Activated CD8-positive, alpha-beta T cell treated with anti-CD3 and anti-CD28 coated beads, Interleukin-2, amount 10 ng/mL, durations not matched to agents 7 days and 5 days (primary cell): Measurements from ENCODE around the gene MMP20. TPM values are rescaled to one million over a fixed set of nuclear protein-coding genes. Genes with fewer than 3 reads are reported as not detected.

Source experiments
- ATAC-seq: fragments of 150-1000 bp; cut with Tn5 transposase; one replicate; pipeline ENCODE4 v1.10.0; 2021; ENCODE audit warnings: moderate library complexity
- CTCF ChIA-PET: fragments of 350-600 bp; sonication (Branson Sonifier 250); formaldehyde crosslinking; loops from one replicate; lab custom pipeline; 2021; ENCODE audit warnings: antibody characterized with exemption; lab: Charles Lee
- POLR2A ChIA-PET: fragments of 350-600 bp; sonication (Branson Sonifier 250); formaldehyde crosslinking; loops from one replicate; lab custom pipeline; 2021; ENCODE audit warnings: antibody characterized with exemption; lab: Charles Lee
- DNase-seq: peaks from one replicate; pipeline ENCODE4 v3.0.0-alpha.2; 2020
- H3K27ac Mint-ChIP-seq: one replicate; pipeline ENCODE4 v1.8.0; 2021; ENCODE audit warnings: mild to moderate bottlenecking, mixed read lengths
- H3K27me3 Mint-ChIP-seq: one replicate; pipeline ENCODE4 v1.8.0; 2021; ENCODE audit warnings: low read depth, mixed read lengths
- H3K36me3 Mint-ChIP-seq: one replicate; pipeline ENCODE4 v1.8.0; 2021; ENCODE audit warnings: low read depth, mixed read lengths
- H3K4me1 Mint-ChIP-seq: one replicate; pipeline ENCODE4 v1.8.0; 2021; ENCODE audit warnings: low read depth, mixed read lengths
- H3K4me3 Mint-ChIP-seq: one replicate; pipeline ENCODE4 v1.8.0; 2021; ENCODE audit warnings: mild to moderate bottlenecking, mixed read lengths
- H3K9me3 Mint-ChIP-seq: one replicate; pipeline ENCODE4 v1.8.0; 2022; ENCODE audit warnings: mixed read lengths; ENCODE audit not compliant: insufficient read depth
- total RNA-seq, 2 experiments: library from RNA; stranded (reverse); gene quantifications; one replicate each; pipeline ENCODE4 v1.2.3, GENCODE V29; 2021

Gene MMP20
- total RNA-seq, 2 experiments from 2014 or later: not detected

DNA sequence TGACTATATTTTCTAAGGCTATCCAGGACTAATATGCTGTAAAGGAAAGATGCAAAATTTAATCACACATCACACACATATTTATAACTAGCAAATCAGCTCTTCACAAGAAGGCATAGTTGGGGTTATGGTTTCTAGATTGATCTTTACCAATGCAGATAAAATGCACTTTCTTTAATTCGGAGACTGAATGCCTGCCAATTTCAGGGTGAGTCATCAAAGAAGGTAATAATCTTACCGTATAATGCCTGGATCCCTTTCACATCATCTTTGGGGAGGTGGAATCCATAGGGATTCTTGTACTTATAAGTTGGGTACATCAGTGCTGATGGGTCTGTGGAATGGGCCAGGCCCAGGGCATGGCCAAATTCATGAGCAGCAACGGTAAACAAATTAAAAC, 16.4 kb downstream of the MMP20 start:
- H3K4me1 Mint-ChIP-seq: peaks cover 9% of the 10 kb centered on the region
- ChIA-PET CTCF (interaction anchor here (1.0 to 1.8 kb wide), 3 partner anchors 15 to 113 kb away, joined by 3 to 4 read pairs (median 3); no protein-coding TSS in a partner anchor), POLR2A (no interaction called here)
- H3K4me3 Mint-ChIP-seq: no peak overlapping the region
- ATAC-seq: no peak
- no peaks in the 10 kb centered on the region for H3K36me3 Mint-ChIP-seq
- no peaks in the 10 kb centered on the region for H3K9me3 Mint-ChIP-seq
- DNase-seq: no peak
- peaks cover 3% of the 10 kb centered on the region for H3K27me3 Mint-ChIP-seq
- H3K27ac Mint-ChIP-seq: no peak overlapping the region

DNA sequence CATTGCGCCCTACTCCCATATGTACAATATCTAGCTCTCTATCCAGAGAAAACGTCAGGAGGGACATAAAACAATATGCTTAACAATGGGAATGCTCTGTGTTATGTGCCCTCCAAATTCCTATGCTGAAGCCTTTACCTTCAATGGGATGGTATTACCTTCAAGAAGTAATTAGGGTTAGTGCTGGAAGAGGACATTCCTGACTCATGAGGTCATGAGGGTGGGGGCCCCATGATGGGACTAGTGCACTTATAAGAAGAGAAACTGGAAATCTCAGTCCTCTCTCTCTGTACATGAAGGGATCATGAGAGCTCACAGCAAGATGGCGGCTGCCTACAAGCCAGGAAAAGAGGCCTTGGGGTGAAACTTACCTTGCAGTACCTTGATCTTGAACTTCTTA, 20.3 kb downstream of the MMP20 start:
- Mint-ChIP-seq H3K4me3 (no peak overlapping the region), H3K27ac (no peak overlapping the region), H3K27me3 (peaks cover 5% of the 10 kb centered on the region), H3K36me3 (no peaks in the 10 kb centered on the region), H3K4me1 (peaks cover 4% of the 10 kb centered on the region), H3K9me3 (no peaks in the 10 kb centered on the region)
- CTCF ChIA-PET: interaction anchor here (0.8 to 3.5 kb wide), 3 partner anchors 8 to 263 kb away, joined by 3 to 46 read pairs (median 3); no protein-coding TSS in a partner anchor
- POLR2A ChIA-PET: no interaction called here
- ATAC-seq: no peak
- DNase-seq: no peak

- no peak overlapping the region for H3K4me3 Mint-ChIP-seq
- H3K9me3 Mint-ChIP-seq: no peaks in the 10 kb centered on the region
- ChIA-PET CTCF (interaction anchor here (1.6 to 3.5 kb wide), 4 partner anchors 9 to 108 kb away, joined by 5 to 46 read pairs (median 6); no protein-coding TSS in a partner anchor), POLR2A (interaction anchor here (0.6 kb wide), 1 partner anchor 1534 kb away, joined by 3 read pairs; no protein-coding TSS in a partner anchor)
- H3K27me3 Mint-ChIP-seq: peaks cover 5% of the 10 kb centered on the region
- H3K27ac Mint-ChIP-seq: no peak overlapping the region
- no peaks in the 10 kb centered on the region for H3K36me3 Mint-ChIP-seq
- DNase-seq (no peak), ATAC-seq (no peak)
- H3K4me1 Mint-ChIP-seq: peaks cover 13% of the 10 kb centered on the region
Observed at GRCh38 chr11:102604011-102604410, 21.1 kb downstream of the MMP20 start.

DNA sequence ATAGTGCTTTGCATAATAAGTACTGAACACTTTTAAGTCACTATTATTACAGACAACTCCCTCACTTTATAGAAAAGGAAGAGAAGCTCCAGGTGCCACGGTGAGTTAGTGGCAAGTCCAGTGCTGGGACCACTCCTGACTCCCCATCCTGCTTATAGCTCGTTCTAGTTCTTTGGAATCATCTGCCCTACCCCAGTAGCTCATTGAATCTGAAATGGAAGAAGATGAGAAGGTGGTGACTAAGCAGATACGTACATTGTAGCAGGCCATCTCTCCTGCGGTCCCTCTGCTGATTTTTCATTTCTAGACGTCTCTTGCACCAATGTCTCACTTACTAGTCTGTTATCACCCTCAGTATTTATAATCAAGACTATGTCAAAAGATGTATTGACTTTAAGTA, 21.6 kb downstream of the MMP20 start:
- H3K36me3 Mint-ChIP-seq: no peaks in the 10 kb centered on the region
- H3K4me1 Mint-ChIP-seq: peaks cover 14% of the 10 kb centered on the region
- H3K9me3 Mint-ChIP-seq: no peaks in the 10 kb centered on the region
- DNase-seq (no peak), ATAC-seq (no peak)
- H3K27ac Mint-ChIP-seq: no peak overlapping the region
- H3K27me3 Mint-ChIP-seq: peaks cover 5% of the 10 kb centered on the region
- POLR2A ChIA-PET: no interaction called here
- no peak overlapping the region for H3K4me3 Mint-ChIP-seq
- CTCF ChIA-PET: interaction anchor here (1.4 to 3.5 kb wide), 5 partner anchors 9 to 261 kb away, joined by 4 to 46 read pairs (median 5); no protein-coding TSS in a partner anchor

- POLR2A ChIA-PET: no interaction called here
- CTCF ChIA-PET: interaction anchor here (1.4 to 3.5 kb wide), 5 partner anchors 10 to 261 kb away, joined by 4 to 46 read pairs (median 5); no protein-coding TSS in a partner anchor
- Mint-ChIP-seq H3K36me3 (no peaks in the 10 kb centered on the region), H3K4me1 (peaks cover 15% of the 10 kb centered on the region), H3K4me3 (no peak overlapping the region), H3K27me3 (peaks cover 5% of the 10 kb centered on the region), H3K9me3 (no peaks in the 10 kb centered on the region), H3K27ac (no peak overlapping the region)
- no peak for DNase-seq
- ATAC-seq: no peak
Observed at GRCh38 chr11:102603091-102603490, 22.0 kb downstream of the MMP20 start.

GRCh38 chr11:102600666-102601065, 24.5 kb downstream of the MMP20 start:
- CTCF ChIA-PET: interaction anchor here (2.2 kb wide), 1 partner anchor 13 kb away, joined by 10 read pairs; no protein-coding TSS in a partner anchor
- peaks cover 2% of the 10 kb centered on the region for H3K27me3 Mint-ChIP-seq

GRCh38 chr11:102599642-102600261, 25.4 kb downstream of the MMP20 start:
- ATAC-seq: peak; percentile 57

More at GRCh38 chr11:102600666-102601065, 24.5 kb downstream of the MMP20 start:
- Mint-ChIP-seq H3K4me1 (peaks cover 15% of the 10 kb centered on the region), H3K27ac (no peak overlapping the region), H3K36me3 (no peaks in the 10 kb centered on the region), H3K4me3 (no peak overlapping the region), H3K9me3 (no peaks in the 10 kb centered on the region)
- POLR2A ChIA-PET: no interaction called here
- no peak for DNase-seq
- ATAC-seq: no peak

DNA sequence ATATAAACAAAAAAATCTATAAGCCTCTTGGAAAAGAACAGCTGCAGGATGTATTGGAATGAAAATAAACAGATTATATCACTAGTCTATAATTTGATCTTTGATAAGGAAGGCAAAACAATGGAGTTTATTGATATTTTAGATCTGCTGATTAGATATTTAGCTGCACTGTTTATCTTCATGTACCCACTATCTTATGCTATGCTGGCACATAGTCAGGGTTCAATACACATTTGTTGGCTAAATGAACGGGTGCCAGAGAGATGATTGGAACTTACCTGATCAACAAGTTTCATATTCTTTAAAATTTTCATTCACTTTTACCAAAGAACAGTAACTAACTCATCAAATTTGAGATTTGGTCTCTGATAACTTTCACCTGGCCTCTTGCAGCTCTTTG, 26.9 kb downstream of the MMP20 start:
- no peak overlapping the region for H3K27ac Mint-ChIP-seq
- CTCF ChIA-PET: interaction anchor here (1.4 kb wide), 1 partner anchor 15 kb away, joined by 7 read pairs; no protein-coding TSS in a partner anchor
- H3K36me3 Mint-ChIP-seq: no peaks in the 10 kb centered on the region

More at GRCh38 chr11:102599642-102600261, 25.4 kb downstream of the MMP20 start:
- Mint-ChIP-seq H3K9me3 (no peaks in the 10 kb centered on the region), H3K27me3 (peaks cover 2% of the 10 kb centered on the region), H3K36me3 (no peaks in the 10 kb centered on the region), H3K27ac (no peak overlapping the region), H3K4me1 (peaks cover 15% of the 10 kb centered on the region), H3K4me3 (no peak overlapping the region)
- CTCF ChIA-PET: interaction anchor here (2.2 kb wide), 1 partner anchor 14 kb away, joined by 10 read pairs; no protein-coding TSS in a partner anchor
- POLR2A ChIA-PET: no interaction called here
- no peak for DNase-seq

GRCh38 chr11:102596578-102596977, 28.6 kb downstream of the MMP20 start:
- H3K9me3 Mint-ChIP-seq: no peaks in the 10 kb centered on the region
- H3K27ac Mint-ChIP-seq: no peak overlapping the region
- DNase-seq: no peak
- peaks cover 1% of the 10 kb centered on the region for H3K27me3 Mint-ChIP-seq
- ChIA-PET POLR2A (no interaction called here), CTCF (interaction anchor here (1.0 to 2.2 kb wide), 2 partner anchors 15 to 17 kb away, joined by 4 to 8 read pairs; no protein-coding TSS in a partner anchor)
- H3K4me3 Mint-ChIP-seq: no peak overlapping the region
- ATAC-seq: no peak
- H3K4me1 Mint-ChIP-seq: peaks cover 14% of the 10 kb centered on the region
- no peaks in the 10 kb centered on the region for H3K36me3 Mint-ChIP-seq

More for the DNA sequence above, 26.9 kb downstream of the MMP20 start:
- no peak for ATAC-seq
- H3K4me3 Mint-ChIP-seq: no peak overlapping the region
- peaks cover 15% of the 10 kb centered on the region for H3K4me1 Mint-ChIP-seq
- DNase-seq: no peak
- POLR2A ChIA-PET: no interaction called here
- H3K9me3 Mint-ChIP-seq: no peaks in the 10 kb centered on the region
- H3K27me3 Mint-ChIP-seq: peaks cover 2% of the 10 kb centered on the region

GRCh38 chr11:102592634-102593581, 32.2 kb downstream of the MMP20 start:
- Mint-ChIP-seq H3K9me3 (peaks cover 7% of the 10 kb centered on the region), H3K27me3 (no peaks in the 10 kb centered on the region), H3K36me3 (no peaks in the 10 kb centered on the region), H3K27ac (no peak overlapping the region), H3K4me3 (no peak overlapping the region), H3K4me1 (peaks cover 3% of the 10 kb centered on the region)
- no peak for DNase-seq
- no peak for ATAC-seq
- ChIA-PET POLR2A (no interaction called here), CTCF (interaction anchor here (0.7 to 1.7 kb wide), 8 partner anchors 10 to 378 kb away, joined by 3 to 6 read pairs (median 3); no protein-coding TSS in a partner anchor)

GRCh38 chr11:102592131-102592530, 33.0 kb downstream of the MMP20 start:
- CTCF ChIA-PET: interaction anchor here (0.7 to 1.7 kb wide), 5 partner anchors 11 to 377 kb away, joined by 3 to 6 read pairs (median 3); no protein-coding TSS in a partner anchor
- Mint-ChIP-seq H3K27ac (no peak overlapping the region), H3K36me3 (peaks cover 1% of the 10 kb centered on the region), H3K4me3 (no peak overlapping the region), H3K27me3 (no peaks in the 10 kb centered on the region), H3K9me3 (peaks cover 12% of the 10 kb centered on the region), H3K4me1 (peaks cover 3% of the 10 kb centered on the region)
- POLR2A ChIA-PET: no interaction called here
- DNase-seq (no peak), ATAC-seq (no peak)
